ENCODE measurements around the gene DCK.
"Not testable (repeated sequence)": the region's sequence is repeated elsewhere in the genome, so short reads cannot be mapped to it uniquely, and the experiment has no call there.

DCK gene

GRCh38 chr4:71004281-71004851 lies 10.9 kb downstream of the DCK start:
- DNase-seq, result no peak

GRCh38 chr4:71005025-71005424 lies 11.6 kb downstream of the DCK start:
- DNase-seq, result not testable (repeated sequence)

DNA sequence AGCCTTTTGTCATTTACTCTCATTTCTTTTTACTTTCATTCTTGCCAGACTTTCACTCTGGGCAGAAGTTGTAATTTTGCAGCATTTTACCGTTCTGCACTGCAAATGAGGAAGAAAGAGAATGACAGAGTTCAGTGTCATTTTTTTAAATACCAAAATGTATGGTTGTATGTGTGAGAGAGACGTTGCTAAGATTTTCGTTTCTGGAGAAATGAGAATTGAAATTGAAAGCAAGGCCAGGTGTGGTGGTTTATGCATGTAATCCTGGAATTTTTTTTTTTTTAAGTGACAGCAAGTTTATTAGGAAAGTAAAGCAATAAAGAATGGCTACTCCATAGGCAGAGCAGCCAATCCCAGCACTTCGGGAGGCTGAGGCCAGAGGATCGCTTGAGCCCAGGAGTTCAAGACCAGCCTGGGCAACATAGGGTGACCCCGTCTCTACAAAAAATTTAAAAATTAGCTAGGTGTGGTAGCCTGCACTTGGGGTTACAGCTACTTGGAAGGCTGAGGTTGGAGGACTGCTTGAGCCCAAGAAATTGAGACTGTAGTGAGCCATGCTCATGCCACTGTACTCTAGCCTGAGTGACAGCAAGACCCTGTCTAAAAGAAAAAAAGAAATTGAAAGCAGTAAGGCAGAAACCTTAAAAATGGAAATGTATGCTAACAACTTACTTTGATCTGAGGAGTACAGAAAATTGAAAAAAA lies 12.9 kb downstream of the DCK start:
- DNase-seq, result no peak

DNA sequence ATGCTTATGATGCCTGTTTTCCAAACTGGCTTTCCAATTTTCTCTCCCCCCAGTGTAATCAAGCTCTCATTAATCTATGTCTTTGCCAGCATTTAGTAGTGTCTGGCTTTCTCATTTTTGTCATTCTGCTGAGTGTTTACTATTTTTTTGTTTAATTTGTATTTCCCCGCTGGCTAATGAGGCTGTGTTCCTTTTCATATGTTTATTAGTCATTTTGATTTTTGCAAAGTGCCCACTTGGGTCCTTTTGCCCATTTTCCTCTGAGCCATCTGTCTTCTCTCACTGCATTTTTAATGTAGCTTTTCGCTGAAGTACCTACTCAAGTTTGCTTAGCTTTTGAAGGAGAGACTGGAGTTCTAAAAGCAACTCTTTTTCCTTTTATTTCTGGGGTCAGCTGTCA lies 14.7 kb downstream of the DCK start:
- no peak for DNase-seq

- DNase-seq, result no peak
Observed at GRCh38 chr4:71009086-71009485, 15.6 kb downstream of the DCK start.

GRCh38 chr4:71009890-71010588 lies 16.6 kb downstream of the DCK start:
- no peak for DNase-seq

- DNase-seq, result no peak
Observed at GRCh38 chr4:71011451-71011850, 18.0 kb downstream of the DCK start.

- not testable (repeated sequence) for DNase-seq
Observed at GRCh38 chr4:71017391-71017790, 23.9 kb downstream of the DCK start.

DNA sequence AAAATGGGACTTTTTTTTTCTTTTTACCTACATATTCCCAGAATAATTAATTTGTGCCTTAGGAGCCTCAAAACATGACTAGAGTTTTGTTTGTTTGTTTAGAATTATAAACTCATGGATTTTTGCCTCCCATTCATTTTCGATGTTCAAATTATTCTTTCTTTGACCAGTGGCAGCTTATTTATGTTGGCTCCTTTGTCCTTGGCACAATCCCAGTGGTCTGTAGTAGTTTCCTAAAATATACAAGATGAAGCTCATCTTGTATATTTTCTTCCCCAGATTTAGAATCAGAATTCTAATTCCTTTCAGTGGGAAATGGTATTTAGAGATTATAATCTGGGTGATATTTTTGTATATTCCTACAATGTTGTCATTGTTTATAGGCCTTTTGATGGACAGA lies 27.2 kb downstream of the DCK start:
- DNase-seq, result no peak

- no peak for DNase-seq
Observed at GRCh38 chr4:71025654-71026053, 32.2 kb downstream of the DCK start.

GRCh38 chr4:71026086-71026485 lies 32.6 kb downstream of the DCK start:
- DNase-seq, result no peak

DNA sequence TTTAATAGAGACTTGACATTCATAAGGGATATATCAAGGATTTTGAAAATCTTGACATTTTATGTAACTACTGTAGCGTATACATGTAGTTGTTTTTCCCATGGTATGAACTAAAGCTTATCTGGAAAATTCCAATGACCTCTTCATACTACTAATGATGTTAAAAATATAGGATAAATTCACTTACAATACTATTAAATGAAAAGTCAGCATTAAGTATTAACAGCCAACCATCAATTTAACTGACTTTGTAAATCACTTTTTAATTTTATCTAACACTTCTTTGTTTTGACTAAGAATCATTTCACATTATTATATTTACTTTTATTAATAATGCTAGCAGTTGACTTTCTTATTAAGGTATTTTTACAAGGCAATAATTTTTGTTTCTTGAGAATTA lies 34.2 kb downstream of the DCK start:
- no peak for DNase-seq

DNA sequence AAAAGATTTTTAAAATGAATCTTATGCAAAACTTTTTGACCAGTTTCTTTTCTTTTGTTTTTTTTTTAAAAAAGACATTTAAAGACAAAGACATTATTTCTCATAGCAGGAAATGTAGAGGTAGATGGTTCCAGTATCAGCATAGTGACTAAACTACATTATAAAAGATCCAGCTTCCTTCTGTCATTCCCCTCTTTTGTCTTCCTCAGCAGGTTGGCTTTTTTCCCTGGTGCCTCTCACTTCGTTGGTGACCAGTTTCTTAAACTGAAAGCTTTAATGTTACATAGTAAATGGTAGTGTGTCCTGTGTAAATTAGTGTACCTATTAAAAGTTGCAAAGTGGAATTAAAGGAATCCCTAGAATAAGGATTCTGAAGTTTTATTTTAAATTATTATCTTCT lies 36.1 kb downstream of the DCK start:
- no peak for DNase-seq

DNA sequence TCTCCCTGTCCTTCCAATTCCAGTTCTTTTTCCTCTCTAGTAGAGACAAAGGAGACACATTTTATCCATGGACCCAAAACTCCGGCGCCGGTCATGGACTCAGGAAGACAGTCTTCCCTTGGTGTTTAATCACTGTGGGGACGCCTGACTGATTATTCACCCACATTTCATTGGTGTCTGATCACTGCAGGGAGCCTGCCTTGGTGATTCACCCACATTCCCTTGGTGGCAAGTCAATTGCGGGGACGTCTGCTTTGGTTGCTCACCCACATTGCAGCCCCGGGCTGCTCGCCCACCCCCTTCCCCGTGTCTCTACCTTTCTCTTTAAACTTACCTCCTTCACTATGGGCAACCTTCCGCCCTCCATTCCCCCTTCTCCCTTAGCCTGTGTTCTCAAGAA lies 38.7 kb downstream of the DCK start:
- DNase-seq, result not testable (repeated sequence)

DNA sequence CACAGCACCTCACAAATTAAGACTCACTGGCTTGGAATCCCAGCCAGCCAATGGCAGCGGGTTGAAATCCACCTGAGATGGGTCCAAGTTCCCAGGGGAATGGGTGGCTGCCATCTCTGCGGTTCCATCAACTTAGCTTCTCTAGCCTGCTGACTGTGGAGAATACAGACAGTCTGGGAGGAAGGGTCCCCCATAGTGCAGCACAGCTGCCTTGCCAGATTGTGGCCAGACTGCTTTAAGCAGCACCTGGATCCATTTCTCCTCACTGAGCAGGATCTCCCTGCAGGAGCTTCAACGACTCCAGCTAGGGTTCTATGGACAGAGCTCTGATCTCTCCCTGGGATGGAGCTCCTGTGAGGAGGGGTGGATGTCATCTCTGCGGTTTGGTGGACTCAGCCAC lies 51.8 kb downstream of the DCK start:
- DNase-seq, result no peak

DNA sequence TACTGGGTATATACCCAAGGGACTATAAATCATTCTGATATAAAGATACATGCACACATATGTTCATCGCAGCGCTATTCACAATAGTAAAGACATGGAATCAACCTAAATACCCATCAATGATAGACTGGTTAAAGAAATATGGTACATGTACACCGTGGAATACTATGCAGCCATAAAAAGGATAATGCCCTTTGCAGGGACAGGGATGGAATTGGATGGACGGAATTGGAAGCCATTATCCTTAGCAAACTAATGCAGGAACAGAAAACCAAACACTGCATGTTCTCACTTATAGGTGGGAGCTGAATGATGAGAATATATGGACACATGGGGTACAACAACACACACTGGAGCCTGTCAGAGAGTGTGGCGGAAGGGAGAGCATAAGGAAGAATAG lies 55.9 kb downstream of the DCK start:
- DNase-seq, result no peak

GRCh38 chr4:71050809-71051208 lies 57.4 kb downstream of the DCK start:
- DNase-seq, result no peak

- no peak for DNase-seq
Observed at GRCh38 chr4:71052034-71052433, 58.6 kb downstream of the DCK start.

- DNase-seq, result no peak
Observed at GRCh38 chr4:71052716-71053115, 59.3 kb downstream of the DCK start.

DNA sequence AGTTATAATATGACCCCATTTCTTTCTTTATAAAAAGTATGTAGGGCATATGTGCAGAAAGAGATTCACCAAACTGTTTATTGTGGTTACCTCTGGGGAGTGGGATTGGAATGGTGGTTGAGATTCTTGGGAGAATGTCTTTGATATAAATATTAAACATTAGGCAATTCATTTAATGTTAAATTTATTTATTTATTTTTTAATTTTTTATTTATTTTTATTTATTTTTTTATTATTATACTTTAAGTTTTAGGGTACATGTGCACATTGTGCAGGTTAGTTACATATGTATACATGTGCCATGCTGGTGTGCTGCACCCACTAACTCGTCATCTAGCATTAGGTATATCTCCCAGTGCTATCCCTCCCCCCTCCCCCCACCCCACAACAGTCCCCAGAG lies 60.2 kb downstream of the DCK start:
- DNase-seq, result not testable (repeated sequence)

DNA sequence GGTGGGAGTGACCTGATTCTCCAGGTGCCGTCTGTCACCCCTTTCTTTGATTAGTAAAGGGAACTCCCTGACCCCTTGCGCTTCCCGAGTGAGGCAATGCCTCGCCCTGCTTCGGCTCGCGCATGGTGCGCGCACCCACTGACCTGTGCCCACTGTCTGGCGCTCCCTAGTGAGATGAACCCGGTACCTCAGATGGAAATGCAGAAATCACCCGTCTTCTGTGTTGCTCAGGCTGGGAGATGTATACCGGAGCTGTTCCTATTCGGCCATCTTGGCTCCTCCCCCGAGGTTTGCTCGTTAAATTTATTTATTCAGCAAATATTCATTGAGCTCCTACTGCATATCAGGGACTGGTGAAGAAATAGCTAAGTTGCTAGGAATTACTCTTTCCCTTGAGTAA lies 66.1 kb downstream of the DCK start:
- DNase-seq, result not testable (repeated sequence)

GRCh38 chr4:71062436-71062835 lies 69.0 kb downstream of the DCK start:
- DNase-seq, result no peak

- no peak for DNase-seq
Observed at GRCh38 chr4:71063711-71064110, 70.3 kb downstream of the DCK start.

DNA sequence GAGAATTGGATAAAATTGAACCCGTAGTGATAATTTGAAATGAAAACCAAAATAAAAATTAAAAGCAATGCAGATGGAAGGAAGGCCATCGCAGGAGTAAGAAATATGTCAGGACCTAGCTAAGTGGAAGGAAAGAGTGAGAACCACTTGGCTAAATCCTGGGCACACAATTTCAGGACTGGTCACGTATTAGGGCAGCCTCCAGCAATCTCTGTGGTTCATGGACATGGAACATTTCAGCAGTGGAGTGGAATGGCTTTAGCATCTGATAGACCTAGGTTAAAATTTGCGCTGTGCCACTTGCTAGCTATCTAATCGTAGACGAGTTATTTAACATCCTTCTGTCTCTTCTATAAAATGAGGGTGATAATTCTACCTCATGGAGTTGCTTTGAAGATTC lies 71.1 kb downstream of the DCK start:
- DNase-seq, result no peak

Measured in femur (tissue), 1 donor.